HepG2 (cell line): ENCODE data around the gene SLC25A52. TPM values are rescaled to one million over a fixed set of nuclear protein-coding genes. Genes with fewer than 3 reads are reported as not detected.

Experiments
- ARID3A ChIP-seq: IDR thresholded peaks from 2 replicates; pipeline ENCODE4 v1.6.1; 2012; ENCODE audit warnings: low read depth, low read length, improper control_type of control experiment
- FOSL1 ChIP-seq: sonication (generic); formaldehyde crosslinking; IDR thresholded peaks from 2 replicates; pipeline ENCODE4 v1.9.0; 2021; ENCODE audit warnings: missing genetic modification reagents, borderline replicate concordance
- FOSL2 ChIP-seq: sonication (generic); formaldehyde crosslinking; IDR thresholded peaks from 2 replicates; pipeline ENCODE4 v1.4.0; 2020; ENCODE audit warnings: missing genetic modification reagents
- FOXA3 ChIP-seq: IDR thresholded peaks from 2 replicates; pipeline ENCODE4 v1.6.1; 2016; ENCODE audit warnings: missing genetic modification reagents, missing compliant biosample characterization
- GZF1 ChIP-seq: sonication (generic); formaldehyde crosslinking; IDR thresholded peaks from 2 replicates; pipeline ENCODE4 v1.5.1; 2020; ENCODE audit warnings: mild to moderate bottlenecking, missing genetic modification reagents
- HOXA5 ChIP-seq: sonication (generic); formaldehyde crosslinking; IDR thresholded peaks from 2 replicates; pipeline ENCODE4 v1.4.0; 2020; ENCODE audit warnings: missing genetic modification reagents
- PAXIP1 ChIP-seq: sonication (generic); formaldehyde crosslinking; conservative IDR thresholded peaks from 2 replicates; pipeline ENCODE4 v1.4.0; 2020; ENCODE audit warnings: mild to moderate bottlenecking, missing genetic modification reagents, moderate library complexity
- PCBP2 ChIP-seq: fragments of 200-400 bp; formaldehyde crosslinking; optimal IDR thresholded peaks from 2 replicates; pipeline ENCODE3; 2018; ENCODE audit warnings: low read length, low read depth; ENCODE audit not compliant: poor library complexity, severe bottlenecking
- POLR2A ChIP-seq, 2 experiments: IDR thresholded peaks; 2 replicates each; pipeline ENCODE4 v1.6.1; 2011; ENCODE audit warnings: low read depth in 2 of 2, low read length in 2 of 2, mild to moderate bottlenecking in 1 of 2, moderate library complexity in 1 of 2; ENCODE audit not compliant: insufficient read depth in 1 of 2
- REPIN1 ChIP-seq: sonication (generic); formaldehyde crosslinking; IDR thresholded peaks from 2 replicates; pipeline ENCODE4 v1.8.0; 2022; ENCODE audit warnings: missing genetic modification reagents, low read depth, mild to moderate bottlenecking, borderline replicate concordance
- SSRP1 ChIP-seq: IDR thresholded peaks from 2 replicates; pipeline ENCODE4 v1.6.1; 2016; ENCODE audit warnings: control low read depth
- THAP8 ChIP-seq: sonication (generic); formaldehyde crosslinking; IDR thresholded peaks from 2 replicates; pipeline ENCODE4 v1.5.1; 2020; ENCODE audit warnings: missing genetic modification reagents, mild to moderate bottlenecking, borderline replicate concordance
- ZFP41 ChIP-seq: sonication (generic); formaldehyde crosslinking; IDR thresholded peaks from 2 replicates; pipeline ENCODE4 v1.4.0; 2020; ENCODE audit warnings: mild to moderate bottlenecking, missing genetic modification reagents, borderline replicate concordance
- ZNF17 ChIP-seq: sonication (generic); formaldehyde crosslinking; IDR thresholded peaks from 2 replicates; pipeline ENCODE4 v1.5.0; 2020; ENCODE audit warnings: mild to moderate bottlenecking, missing genetic modification reagents
- ZNF280D ChIP-seq: sonication (generic); formaldehyde crosslinking; IDR thresholded peaks from 2 replicates; pipeline ENCODE4 v1.5.1; 2020; ENCODE audit warnings: mild to moderate bottlenecking, missing genetic modification reagents
- ZNF367 ChIP-seq: sonication (generic); formaldehyde crosslinking; IDR thresholded peaks from 2 replicates; pipeline ENCODE4 v1.4.0; 2020; ENCODE audit warnings: missing genetic modification reagents, borderline replicate concordance
- ZNF564 ChIP-seq: sonication (generic); formaldehyde crosslinking; IDR thresholded peaks from 2 replicates; pipeline ENCODE4 v1.8.1; 2023; ENCODE audit warnings: mild to moderate bottlenecking, missing genetic modification reagents
- ZNF598 ChIP-seq: sonication (generic); formaldehyde crosslinking; IDR thresholded peaks from 2 replicates; pipeline ENCODE4 v1.5.1; 2020; ENCODE audit warnings: mild to moderate bottlenecking, missing genetic modification reagents, borderline replicate concordance
- ZSCAN22 ChIP-seq: sonication (generic); formaldehyde crosslinking; IDR thresholded peaks from 2 replicates; pipeline ENCODE4 v1.4.0; 2020; ENCODE audit warnings: mild to moderate bottlenecking, missing genetic modification reagents
- ZXDC ChIP-seq: sonication (generic); formaldehyde crosslinking; IDR thresholded peaks from 2 replicates; pipeline ENCODE4 v1.5.0; 2020; ENCODE audit warnings: mild to moderate bottlenecking, missing genetic modification reagents
- polyA plus RNA-seq, 8 experiments: library from polyadenylated mRNA; depleted of rRNA in 3 of 8; stranded (reverse) in 7 of 8; unstranded in 1 of 8; fragments of >200 nt; fragmentation: Illumina TruSeq in 4 of 8; extraction: Trizol in 4 of 8; gene quantifications; 2 replicates each; pipeline versions ENCODE4 v1.2.1 to v1.2.3, GENCODE V29; 2011 to 2016; ENCODE audit warnings: low read depth in 4 of 8, missing spikeins in 1 of 8, mixed read lengths in 1 of 8; ENCODE audit not compliant: insufficient read depth in 1 of 8
- total RNA-seq, 5 experiments: library from RNA; depleted of rRNA; stranded (reverse); fragments of >200 nt; fragmentation: Illumina TruSeq; extraction: Trizol; gene quantifications; 2 replicates each; pipeline ENCODE4 v1.2.3, GENCODE V29; 2016; ENCODE audit warnings: low read depth in 1 of 5

Gene SLC25A52
- total and polyA plus RNA-seq, 2 of the 13 experiments (the other 11 are each of a cell fraction or from before 2014, with no cell fraction given) = 0.46 TPM; not detected in 1

GRCh38 chr18:31792580-31792911 lies 31.9 kb upstream of the SLC25A52 start (continued):
- no peak for TF ChIP-seq GZF1 (CRISPR knock-in tag)
- no peak for TF ChIP-seq ZNF598
- no peak for TF ChIP-seq ZNF280D (CRISPR knock-in tag)
- 0 out of 2 replicates have a peak, but pooled peaks have one; percentile 18 for TF ChIP-seq PAXIP1
- TF ChIP-seq ZNF564 (CRISPR knock-in tag) = no peak
- no peak for TF ChIP-seq HOXA5
- TF ChIP-seq FOSL2 = peak; percentile 56
- no peak for TF ChIP-seq ZNF367 (CRISPR knock-in tag)
- no peak for TF ChIP-seq ZNF17 (CRISPR knock-in tag)
- no peak for TF ChIP-seq PCBP2
- TF ChIP-seq ZXDC (CRISPR knock-in tag) = no peak
- no peak; the same call in 1 of the 2 replicates for TF ChIP-seq FOSL1
- no peak for TF ChIP-seq ZSCAN22 (CRISPR knock-in tag)
- TF ChIP-seq ZFP41 (CRISPR knock-in tag) = no peak
- no peak for TF ChIP-seq SSRP1 (CRISPR knock-in tag)
- no peak for TF ChIP-seq REPIN1
- TF ChIP-seq POLR2A (IDR thresholded peaks at IDR 0.05; ENCODE audit: insufficient read depth in 1 of 2, low read depth in 2 of 2, low read length in 2 of 2) = no peak
- TF ChIP-seq THAP8 = no peak
- TF ChIP-seq FOXA3 (CRISPR knock-in tag) = peak; percentile 46; the same call in 1 of the 2 replicates
- no peak for TF ChIP-seq ARID3A
